GM18867 (cell line): ENCODE measurements around the gene TMEM69.
A peak's percentile ranks its signal among the peaks of the same experiment; 100 is the strongest.
"Not testable (repeated sequence)": the region's sequence is repeated elsewhere in the genome, so short reads cannot be mapped to it uniquely, and the experiment has no call there.

Experiments used
- ATAC-seq: cut with Tn5 transposase; IDR thresholded peaks from one replicate; pipeline ENCODE4 v1.9.1; 2021; ENCODE audit warnings: mild to moderate bottlenecking, moderate library complexity; ENCODE audit not compliant: unreplicated experiment

TMEM69 gene

GRCh38 chr1:45677751-45678245 lies 10.2 kb upstream of the TMEM69 start:
- ATAC-seq = no peak

- ATAC-seq = no peak
These were observed 9.5 kb upstream of the TMEM69 start for GRCh38 chr1:45678489-45678888.

DNA sequence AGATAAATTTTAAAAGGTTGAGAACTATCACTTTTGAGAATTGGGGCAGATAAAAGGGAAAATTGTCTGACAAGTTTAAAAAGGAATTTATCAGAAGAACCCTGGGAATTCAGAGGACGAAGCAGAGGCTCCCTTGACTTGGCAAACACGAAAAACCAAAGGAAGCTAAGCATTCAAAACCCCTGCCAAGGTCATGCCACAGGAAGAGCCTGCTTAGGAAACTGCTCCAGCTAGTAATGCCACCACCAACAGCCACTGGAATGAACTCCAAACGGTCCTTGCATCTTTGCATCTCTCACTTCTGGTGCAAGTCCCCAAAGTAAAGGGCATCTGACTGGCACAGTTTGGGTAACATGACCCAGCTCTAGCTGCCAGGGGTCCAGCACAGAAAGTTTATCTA lies 8.9 kb upstream of the TMEM69 start:
- no peak for ATAC-seq

- no peak for ATAC-seq
These were observed 5.0 kb upstream of the TMEM69 start for GRCh38 chr1:45682942-45683341.

- ATAC-seq = no peak
These were observed 3.6 kb upstream of the TMEM69 start for GRCh38 chr1:45684402-45684801.

GRCh38 chr1:45685308-45686014 lies 2.5 kb upstream of the TMEM69 start:
- ATAC-seq = no peak

- ATAC-seq = peak; percentile 18
These were observed 2.0 kb upstream of the TMEM69 start for GRCh38 chr1:45686015-45686287.

DNA sequence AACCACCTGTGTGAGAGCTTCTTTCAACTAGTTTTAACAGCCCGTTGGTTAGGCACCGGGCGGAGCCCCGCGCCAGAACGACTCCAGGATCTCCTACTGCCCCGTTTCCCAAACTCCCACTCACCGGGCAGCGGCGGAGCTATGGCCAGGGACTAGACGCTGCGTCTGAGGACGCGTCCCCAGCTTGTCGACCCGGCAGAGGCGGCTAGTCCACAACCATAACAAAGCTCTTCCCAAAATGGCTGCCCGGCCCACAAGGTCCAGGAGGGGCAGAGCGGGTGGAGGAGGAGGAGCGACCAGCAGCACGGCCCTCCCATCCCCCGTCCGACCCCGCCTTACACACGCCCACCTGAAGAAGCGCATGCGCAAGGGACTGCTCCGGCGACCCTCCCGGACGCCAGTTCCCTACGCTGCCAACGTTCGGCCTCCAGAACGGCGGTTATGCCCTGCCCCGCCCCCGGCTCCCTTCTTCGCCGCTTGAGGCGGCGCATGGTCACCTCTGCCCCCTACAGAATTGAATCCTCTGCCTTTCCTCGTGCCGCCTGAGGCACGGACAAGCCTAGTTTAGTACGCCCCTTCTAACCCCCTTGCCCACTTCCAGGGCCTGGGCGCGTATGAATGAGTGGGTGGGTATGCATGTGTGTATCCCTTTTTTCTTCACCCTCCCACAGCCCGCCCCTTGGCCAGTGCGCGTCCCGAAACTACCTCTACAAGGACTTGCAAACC lies 1.5 kb upstream of the TMEM69 start, which contains the start of gene GPBP1L1:
Gene GPBP1L1 (minus strand): TSS at position 246 of the 726 bp plus-strand sequence. CDS start 27,446 bp downstream, outside the sequence.
- peak; percentile 58 for ATAC-seq

GRCh38 chr1:45687014-45687753 lies 797 bp upstream of the TMEM69 start:
- ATAC-seq = peak; percentile 81

- ATAC-seq = not testable (repeated sequence)
These were observed 5.8 kb downstream of the TMEM69 start for GRCh38 chr1:45693811-45694210.

- ATAC-seq = no peak
These were observed 6.8 kb downstream of the TMEM69 start for GRCh38 chr1:45694823-45695222.

DNA sequence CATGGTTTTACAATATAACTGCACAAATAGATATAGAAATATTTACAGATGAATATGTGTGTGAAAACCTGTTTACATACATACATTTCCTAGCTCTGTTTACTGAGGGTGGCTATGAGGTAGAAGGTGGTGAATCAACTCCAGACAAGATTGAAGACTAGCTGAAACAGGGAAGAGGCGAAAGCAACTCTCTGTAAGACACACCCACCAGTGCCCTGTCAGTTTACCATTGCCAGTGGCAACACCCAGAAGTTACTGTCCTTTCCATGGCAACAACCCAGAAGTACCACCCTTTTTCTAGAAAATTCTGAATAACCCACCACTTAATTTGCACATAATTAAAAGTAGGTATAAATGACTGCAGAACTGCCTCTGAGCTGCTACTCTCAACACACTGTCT lies 16.7 kb downstream of the TMEM69 start:
- no peak for ATAC-seq

- no peak for ATAC-seq
These were observed 25.7 kb downstream of the TMEM69 start for GRCh38 chr1:45713711-45714110.

- ATAC-seq = no peak
These were observed 28.7 kb downstream of the TMEM69 start for GRCh38 chr1:45716700-45717099.

GRCh38 chr1:45717386-45717785 lies 29.4 kb downstream of the TMEM69 start:
- ATAC-seq = not testable (repeated sequence)

DNA sequence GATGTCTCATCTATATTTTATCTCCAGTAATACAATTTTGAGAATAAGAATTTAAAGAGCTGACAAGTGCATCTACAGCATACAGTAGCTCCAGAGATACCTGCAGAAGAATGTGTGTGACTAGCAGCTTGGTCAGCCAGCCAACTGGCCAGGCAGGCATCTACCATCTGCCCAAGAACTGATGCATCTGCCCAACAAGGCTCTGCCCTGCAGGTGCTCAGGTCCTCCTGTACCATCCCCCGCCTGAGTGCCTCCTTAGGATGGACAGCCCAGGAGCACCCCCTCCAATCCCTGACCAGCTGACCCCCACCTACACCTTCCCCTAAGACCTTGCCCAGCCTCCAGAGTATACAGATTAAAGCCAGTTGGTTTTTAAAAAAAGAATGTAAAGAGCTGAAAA lies 30.3 kb downstream of the TMEM69 start:
- ATAC-seq = no peak

- ATAC-seq = no peak
These were observed 33.2 kb downstream of the TMEM69 start for GRCh38 chr1:45721207-45721606.

DNA sequence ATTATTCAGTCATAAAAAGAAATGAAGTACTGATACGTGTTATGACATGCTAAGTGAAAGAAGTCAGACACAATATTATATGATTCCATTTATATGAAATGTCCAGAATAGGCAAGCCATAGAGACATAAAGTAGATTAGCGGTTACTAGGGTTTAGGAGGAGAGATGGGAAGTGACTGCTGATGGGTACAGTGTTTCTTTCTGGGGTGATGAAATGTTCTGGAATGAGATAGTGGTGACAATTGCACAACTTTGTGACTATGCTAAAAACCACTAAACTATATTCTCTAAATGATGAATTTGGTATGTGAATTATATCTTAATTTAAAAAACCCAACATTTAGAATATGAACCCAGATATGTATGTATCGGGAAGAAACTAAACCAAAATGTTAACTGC lies 34.8 kb downstream of the TMEM69 start:
- no peak for ATAC-seq

GRCh38 chr1:45723248-45723930 lies 35.4 kb downstream of the TMEM69 start:
- ATAC-seq = no peak

DNA sequence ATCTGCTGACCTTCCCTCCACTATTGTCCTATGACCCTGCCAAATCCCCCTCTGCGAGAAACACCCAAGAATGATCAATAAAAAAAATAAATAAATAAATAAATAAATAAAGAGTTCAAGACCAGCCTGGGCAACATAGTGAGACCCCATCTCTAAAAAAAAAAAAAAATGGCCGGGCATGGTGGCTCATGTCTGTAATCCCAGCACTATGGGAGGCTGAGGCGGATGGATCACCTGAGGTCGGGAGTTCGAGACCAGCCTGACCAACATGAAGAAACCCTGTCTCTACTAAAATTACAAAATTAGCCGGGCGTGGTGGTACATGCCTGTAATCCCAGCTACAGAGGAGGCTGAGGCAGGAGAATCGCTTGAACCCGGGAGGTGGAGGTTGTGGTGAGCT lies 38.0 kb downstream of the TMEM69 start:
- ATAC-seq = not testable (repeated sequence)
